ENCODE results near the gene AP2B1. TPM values are rescaled to one million over a fixed set of nuclear protein-coding genes. Genes with fewer than 3 reads are reported as not detected.

Gene AP2B1
- total RNA-seq, 1 experiment from 2014 or later, result 217 TPM

GRCh38 chr17:35700150-35700549, 113.0 kb downstream of the AP2B1 start:
- Histone ChIP-seq H2AK5ac (ENCODE audit: insufficient read length, low read length) (no peak overlapping the region), H2BK15ac (ENCODE audit: low read depth, low read length) (no peak overlapping the region), H3K4me1 (ENCODE audit: insufficient read depth, low read length) (peaks cover 2% of the 10 kb centered on the region; the same call in 1 of the 2 replicates), H2AFZ (ENCODE audit: low read length) (no peak overlapping the region), H2BK20ac (ENCODE audit: low read depth, low read length, poor library complexity, severe bottlenecking) (no peak overlapping the region), H3K9ac (ENCODE audit: extremely low read depth, insufficient read length, low read length) (no peak overlapping the region), H3K14ac (ENCODE audit: insufficient read depth, low read length) (no peak overlapping the region), H3T11ph (ENCODE audit: low read length) (no peak overlapping the region), H3K79me1 (ENCODE audit: insufficient read depth, low read depth, low read length, poor library complexity, severe bottlenecking) (no peaks in the 10 kb centered on the region), H3K56ac (ENCODE audit: insufficient read length, low read depth, low read length) (no peak overlapping the region), H4K91ac (ENCODE audit: insufficient read length, low read depth, low read length) (no peak overlapping the region), H4K8ac (replicated peaks; ENCODE audit: insufficient read length, low read depth, low read length) (no peak overlapping the region), H4K5ac (ENCODE audit: insufficient read length, low read depth, low read length) (no peak overlapping the region), H3K23me2 (ENCODE audit: insufficient read length, low read depth, low read length, poor library complexity, severe bottlenecking) (no peaks in the 10 kb centered on the region), H3K4ac (ENCODE audit: low read depth, low read length) (no peak overlapping the region), H3K9me3 (ENCODE audit: control insufficient read depth, low read depth, low read length) (no peaks in the 10 kb centered on the region), H2BK120ac (ENCODE audit: low read depth, low read length, poor library complexity, severe bottlenecking) (no peak overlapping the region), H3K4me2 (ENCODE audit: insufficient read depth, insufficient read length, low read length) (no peak overlapping the region), H2BK12ac (ENCODE audit: insufficient read length, low read depth, low read length) (no peak overlapping the region), H3K23ac (ENCODE audit: insufficient read length, low read depth, low read length) (no peak overlapping the region), H3K79me2 (ENCODE audit: insufficient read depth, low read length) (no peaks in the 10 kb centered on the region), H2BK5ac (ENCODE audit: insufficient read length, low read length) (no peak overlapping the region), H3K18ac (ENCODE audit: insufficient read length, low read depth, low read length) (no peak overlapping the region), H4K20me1 (ENCODE audit: control insufficient read depth, insufficient read depth, insufficient read length) (no peaks in the 10 kb centered on the region), H3K27ac (ENCODE audit: insufficient read length, low read depth, low read length) (no peak overlapping the region), H3K27me3 (ENCODE audit: insufficient read depth, low read length) (no peaks in the 10 kb centered on the region)
- WGBS (ENCODE audit: extremely low coverage, insufficient read length, low lambda C conversion rate), result no CpG with 5 or more reads among the region's 6 CpGs
- Mint-ChIP-seq H3K27ac (no peak overlapping the region), H3K9me3 (no peaks in the 10 kb centered on the region; a peak in 1 of 5 replicates), H3K4me1 (peaks cover 8 to 9% of the 10 kb centered on the region in 2 experiments), H3K4me3 (no peak overlapping the region), H3K36me3 (ENCODE audit: insufficient read depth in 1 of 3, low read depth in 3 of 3) (peaks cover 9 to 10% (median 9%) of the 10 kb centered on the region in 3 experiments; a peak in 6 of 7 replicates), H3K27me3 (ENCODE audit: low read depth) (no peaks in the 10 kb centered on the region)
- TF ChIP-seq CTCF (conservative IDR thresholded peaks at IDR 0.05), result no peak
- no peak for DNase-seq

All from H9 (cell line).